PC-9 (cell line): Measurements from ENCODE around the gene AKR7A2. TPM values are rescaled to one million over a fixed set of nuclear protein-coding genes. Genes with fewer than 3 reads are reported as not detected.
A peak's percentile ranks its signal among the peaks of the same experiment; 100 is the strongest.

Experiments
- BruUV-seq: library from RNA; stranded (reverse); fragments of 400-500 nt; replicated peaks from 2 replicates; lab custom pipeline; 2021; lab: Mats Ljungman, UMichigan
- CTCF ChIA-PET: fragments of 300-600 bp; sonication (Branson Sonifier 250); formaldehyde crosslinking; loops from one replicate; lab custom pipeline; 2022; ENCODE audit warnings: antibody characterized with exemption; lab: Charles Lee
- POLR2A ChIA-PET: fragments of 300-600 bp; sonication (Branson Sonifier 250); formaldehyde crosslinking; loops from one replicate; lab custom pipeline; 2022; ENCODE audit warnings: antibody characterized with exemption; ENCODE audit not compliant: unreplicated experiment; lab: Charles Lee
- DNase-seq, 2 experiments: peaks; one replicate each; pipeline versions ENCODE4 v3.0.0 to v3.0.0-alpha.2; 2015 to 2022; ENCODE audit warnings: mixed read lengths in 1 of 2
- H2AFZ ChIP-seq: fragments of 200-600 bp; sonication (generic); 2 replicates; pipeline ENCODE4 v1.8.1; 2017; ENCODE audit warnings: antibody characterized with exemption
- H3F3A ChIP-seq: fragments of 200-600 bp; sonication (generic); 2 replicates; pipeline ENCODE4 v1.8.1; 2017; ENCODE audit warnings: antibody characterized with exemption, mild to moderate bottlenecking, low read depth; ENCODE audit not compliant: insufficient read depth
- H3K27ac ChIP-seq: fragments of 200-600 bp; sonication (generic); 2 replicates; pipeline ENCODE4 v1.6.1; 2016; ENCODE audit warnings: mixed run types
- H3K27me3 ChIP-seq: fragments of 200-600 bp; sonication (generic); 2 replicates; pipeline ENCODE4 v1.6.1; 2016; ENCODE audit warnings: low read depth, mixed run types; ENCODE audit not compliant: insufficient read depth
- H3K36me3 ChIP-seq: fragments of 200-600 bp; sonication (generic); 2 replicates; pipeline ENCODE4 v1.6.1; 2016; ENCODE audit warnings: low read depth, mixed run types
- H3K4me1 ChIP-seq: fragments of 200-600 bp; sonication (generic); replicated peaks from 2 replicates; pipeline ENCODE4 v1.6.1; 2016; ENCODE audit warnings: mixed run types; ENCODE audit not compliant: insufficient read depth
- H3K4me2 ChIP-seq: fragments of 200-600 bp; sonication (generic); 2 replicates; pipeline ENCODE4 v1.6.1; 2017; ENCODE audit warnings: mixed run types
- H3K4me3 ChIP-seq: fragments of 200-600 bp; sonication (generic); 2 replicates; pipeline ENCODE4 v1.6.1; 2016; ENCODE audit warnings: mixed run types
- H3K79me2 ChIP-seq: fragments of 200-600 bp; sonication (generic); 2 replicates; pipeline ENCODE4 v1.6.1; 2017; ENCODE audit warnings: low read depth, mixed run types
- H3K9me2 ChIP-seq: fragments of 200-600 bp; sonication (generic); 2 replicates; pipeline ENCODE4 v1.8.1; 2017; ENCODE audit warnings: mild to moderate bottlenecking; ENCODE audit not compliant: insufficient read depth
- H3K9me3 ChIP-seq: fragments of 200-600 bp; sonication (generic); 2 replicates; pipeline ENCODE4 v1.8.1; 2016; ENCODE audit warnings: low read depth; ENCODE audit not compliant: insufficient read depth
- H4K20me1 ChIP-seq: fragments of 200-600 bp; sonication (generic); 2 replicates; pipeline ENCODE4 v1.8.1; 2017; ENCODE audit not compliant: insufficient read depth
- EZH2 ChIP-seq: fragments of 200-600 bp; sonication (generic); IDR thresholded peaks from 2 replicates; pipeline ENCODE4 v1.8.0; 2017; ENCODE audit warnings: antibody characterized with exemption, low read depth
- intact Hi-C: fragments of 100-400 bp; cut with micrococcal nuclease; formaldehyde crosslinking; loops from one replicate; pipeline ENCODE4 v1.10.0; 2022; ENCODE audit not compliant: unreplicated experiment
- total RNA-seq: library from RNA; stranded (reverse); gene quantifications from 2 replicates; pipeline ENCODE4 v1.2.3, GENCODE V29; 2021
- TF ChIP-seq, protein P1 (sequence below): fragments of 200-600 bp; sonication (generic); conservative IDR thresholded peaks from 2 replicates; pipeline ENCODE4 v1.6.1; 2017; ENCODE audit warnings: mixed run types, antibody characterized with exemption, mild to moderate bottlenecking, moderate library complexity

Gene AKR7A2
- total RNA-seq, 1 experiment from 2014 or later: 79.6 TPM

- Histone ChIP-seq H3K4me2 (peak overlapping the region; percentile 92), H2AFZ (no peak overlapping the region), H3K4me1 (peaks cover 11% of the 10 kb centered on the region), H3K9me2 (no peaks in the 10 kb centered on the region), H3K27me3 (no peaks in the 10 kb centered on the region), H3K9me3 (no peaks in the 10 kb centered on the region), H3F3A (no peaks in the 10 kb centered on the region), H3K79me2 (peaks cover 12% of the 10 kb centered on the region), H3K4me3 (no peak overlapping the region), H3K36me3 (no peaks in the 10 kb centered on the region), H3K27ac (no peak overlapping the region), H4K20me1 (peaks cover 6% of the 10 kb centered on the region; the same call in 1 of the 2 replicates)
- POLR2A ChIA-PET: interaction anchor here (0.7 kb wide), 1 partner anchor 30 kb away, joined by 3 read pairs; no protein-coding TSS in a partner anchor
- CTCF ChIA-PET: no interaction called here
- TF ChIP-seq, protein P1, sequence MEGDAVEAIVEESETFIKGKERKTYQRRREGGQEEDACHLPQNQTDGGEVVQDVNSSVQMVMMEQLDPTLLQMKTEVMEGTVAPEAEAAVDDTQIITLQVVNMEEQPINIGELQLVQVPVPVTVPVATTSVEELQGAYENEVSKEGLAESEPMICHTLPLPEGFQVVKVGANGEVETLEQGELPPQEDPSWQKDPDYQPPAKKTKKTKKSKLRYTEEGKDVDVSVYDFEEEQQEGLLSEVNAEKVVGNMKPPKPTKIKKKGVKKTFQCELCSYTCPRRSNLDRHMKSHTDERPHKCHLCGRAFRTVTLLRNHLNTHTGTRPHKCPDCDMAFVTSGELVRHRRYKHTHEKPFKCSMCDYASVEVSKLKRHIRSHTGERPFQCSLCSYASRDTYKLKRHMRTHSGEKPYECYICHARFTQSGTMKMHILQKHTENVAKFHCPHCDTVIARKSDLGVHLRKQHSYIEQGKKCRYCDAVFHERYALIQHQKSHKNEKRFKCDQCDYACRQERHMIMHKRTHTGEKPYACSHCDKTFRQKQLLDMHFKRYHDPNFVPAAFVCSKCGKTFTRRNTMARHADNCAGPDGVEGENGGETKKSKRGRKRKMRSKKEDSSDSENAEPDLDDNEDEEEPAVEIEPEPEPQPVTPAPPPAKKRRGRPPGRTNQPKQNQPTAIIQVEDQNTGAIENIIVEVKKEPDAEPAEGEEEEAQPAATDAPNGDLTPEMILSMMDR: no peak
- TF ChIP-seq EZH2: no peak
- DNase-seq: no peak
- BruUV-seq: no TSS peak
- intact Hi-C loops: loop anchor here (5.0 kb wide), 1 partner anchor 61 kb away; the partner anchor contains the start of genes EMC1 and MRTO4
Observed at GRCh38 chr1:19313636-19313959, 1.7 kb upstream of the AKR7A2 start.

DNA sequence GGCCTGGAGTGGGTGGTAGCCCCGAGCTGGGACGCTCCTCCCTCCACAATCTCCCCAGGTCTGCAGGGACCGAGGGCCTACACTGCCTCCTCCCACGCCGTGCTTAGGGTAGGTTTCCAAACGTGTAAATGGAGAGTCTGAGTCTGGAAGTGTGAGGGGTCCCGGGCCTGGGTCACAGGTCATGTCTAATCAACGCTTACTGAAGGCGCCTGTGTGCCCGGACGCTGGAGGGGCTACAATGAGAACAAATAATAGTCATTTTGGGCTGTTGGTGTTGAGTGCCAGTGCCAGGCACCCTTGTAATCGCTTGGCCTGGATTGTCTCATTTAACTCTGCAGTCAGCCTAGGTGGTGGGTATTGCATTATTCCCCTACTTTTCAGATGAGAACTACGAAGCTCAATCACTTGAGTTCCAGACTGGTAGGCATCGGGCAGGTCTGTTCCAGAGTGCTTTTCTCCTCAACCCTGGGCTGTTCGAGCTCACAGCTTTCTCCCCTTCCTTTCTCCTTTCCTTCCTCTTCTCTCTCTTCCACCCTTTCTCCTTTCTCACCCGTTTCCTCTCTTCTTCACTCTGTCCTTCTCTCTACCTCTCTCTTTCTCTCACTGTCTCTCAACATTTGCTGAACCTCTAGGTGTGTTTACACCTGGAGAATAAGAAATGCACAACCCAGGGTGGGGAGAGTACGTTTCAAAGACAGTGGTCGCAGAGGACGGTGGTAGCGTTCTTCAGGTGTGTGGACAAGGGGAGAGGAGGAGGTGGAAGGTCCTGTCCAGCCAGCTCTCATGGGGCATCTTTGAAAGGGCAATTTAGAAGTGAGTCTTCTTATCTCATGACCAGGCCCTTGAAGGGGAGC lies 1.1 kb upstream of the AKR7A2 start:
- no peaks in the 10 kb centered on the region for H3K9me2 ChIP-seq
- no peaks in the 10 kb centered on the region for H3K36me3 ChIP-seq
- CTCF ChIA-PET: no interaction called here
- peaks cover 12% of the 10 kb centered on the region for H3K79me2 ChIP-seq
- peak overlapping the region; percentile 74 for H2AFZ ChIP-seq
- H3F3A ChIP-seq: no peaks in the 10 kb centered on the region
- H3K4me1 ChIP-seq: peaks cover 11% of the 10 kb centered on the region
- peak overlapping the region; percentile 66 for H3K4me3 ChIP-seq
- TSS peak; percentile 54 for BruUV-seq
- DNase-seq: no peak
- H3K27me3 ChIP-seq: no peaks in the 10 kb centered on the region
- H3K27ac ChIP-seq: no peak overlapping the region
- no peaks in the 10 kb centered on the region for H3K9me3 ChIP-seq
- TF ChIP-seq EZH2: no peak
- TF ChIP-seq, protein P1: no peak
- intact Hi-C loops: loop anchor here (5.0 kb wide), 1 partner anchor 61 kb away; the partner anchor contains the start of genes EMC1 and MRTO4
- POLR2A ChIA-PET: interaction anchor here (0.6 to 0.7 kb wide), 2 partner anchors 23 to 30 kb away, joined by 3 to 6 read pairs; no protein-coding TSS in a partner anchor
- H4K20me1 ChIP-seq: peaks cover 6% of the 10 kb centered on the region; the same call in 1 of the 2 replicates
- H3K4me2 ChIP-seq: peak overlapping the region; percentile 92

- H2AFZ ChIP-seq: peak overlapping the region; percentile 86
- peak in 1 of 2 experiments; percentile 60 for DNase-seq
Observed at GRCh38 chr1:19311503-19311930, 427 bp downstream of the AKR7A2 start.

More at GRCh38 chr1:19311503-19311930, 427 bp downstream of the AKR7A2 start:
- no peaks in the 10 kb centered on the region for H3K27me3 ChIP-seq
- peaks cover 12% of the 10 kb centered on the region for H3K79me2 ChIP-seq
- no peak for TF ChIP-seq EZH2
- TF ChIP-seq, protein P1: no peak
- ChIA-PET CTCF (interaction anchor here (0.6 kb wide), 1 partner anchor 60 kb away, joined by 3 read pairs; the partner anchor contains the start of genes EMC1 and MRTO4), POLR2A (interaction anchor here (0.9 kb wide), 1 partner anchor 134 kb away, joined by 3 read pairs; no protein-coding TSS in a partner anchor)
- intact Hi-C loops: loop anchor here (5.0 kb wide), 1 partner anchor 59 kb away; the partner anchor contains the start of genes EMC1 and MRTO4
- no peak overlapping the region for H3K27ac ChIP-seq
- H3K9me3 ChIP-seq: no peaks in the 10 kb centered on the region
- H3K4me1 ChIP-seq: peaks cover 11% of the 10 kb centered on the region
- peak overlapping the region; percentile 75 for H3K4me3 ChIP-seq
- no TSS peak for BruUV-seq
- H3K9me2 ChIP-seq: no peaks in the 10 kb centered on the region
- no peaks in the 10 kb centered on the region for H3K36me3 ChIP-seq
- H4K20me1 ChIP-seq: peaks cover 6% of the 10 kb centered on the region; the same call in 1 of the 2 replicates
- peak overlapping the region; percentile 87 for H3K4me2 ChIP-seq
- no peaks in the 10 kb centered on the region for H3F3A ChIP-seq
